Measurements from ENCODE around the gene FAM209B. TPM values are rescaled to one million over a fixed set of nuclear protein-coding genes. Genes with fewer than 3 reads are reported as not detected.
"Not testable (repeated sequence)": the region's sequence is repeated elsewhere in the genome, so short reads cannot be mapped to it uniquely, and the experiment has no call there.

Gene FAM209B
- total and polyA plus RNA-seq, 2 donors: 0.42 to 3.3 TPM

DNA sequence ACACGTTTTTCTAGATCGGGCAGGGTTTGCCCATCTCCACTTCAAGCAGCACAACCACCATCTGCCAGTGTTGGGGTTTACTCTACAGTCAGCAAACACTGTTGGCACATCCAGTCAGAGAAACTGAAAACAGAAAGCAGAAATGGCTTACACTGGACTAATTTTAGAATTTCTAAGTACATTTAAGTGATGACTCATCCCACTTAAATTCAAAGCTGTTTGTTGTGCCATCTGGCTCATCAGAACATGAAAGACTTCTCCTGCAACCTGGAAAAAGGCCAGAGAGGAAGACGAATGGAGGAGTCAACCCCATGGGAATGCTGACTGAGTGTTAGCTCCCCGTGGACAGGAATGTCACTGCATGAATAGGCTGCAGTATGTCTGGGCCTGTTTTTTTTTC is 21.8 kb downstream of the FAM209B start:
- Histone ChIP-seq H3K9me3 (ENCODE audit: control insufficient read depth in 2 of 2, insufficient read depth in 1 of 2, low read length in 1 of 2) (no peaks in the 10 kb centered on the region), H3K4me3 (ENCODE audit: low read length in 2 of 2) (no peak overlapping the region), H3K27me3 (ENCODE audit: control insufficient read depth in 2 of 2, insufficient read depth in 1 of 2, low read length in 1 of 2) (peaks cover 0 to 2% of the 10 kb centered on the region in 2 donors), H3K4me1 (ENCODE audit: control insufficient read depth in 2 of 2, insufficient read depth in 2 of 2, low read length in 2 of 2) (no peaks in the 10 kb centered on the region), H3K27ac (ENCODE audit: low read depth in 1 of 2, low read length in 1 of 2) (no peak overlapping the region), H3K36me3 (ENCODE audit: control insufficient read depth in 2 of 2, insufficient read depth in 2 of 2, low read length in 1 of 2) (no peaks in the 10 kb centered on the region)
- 1% methylated on average over 4 of the region's 4 CpGs for WGBS
- peak in 2 of 9 donors; percentile 13 to 27 for DNase-seq (ENCODE audit: low read depth in 6 of 9, low spot score in 9 of 9)

DNA sequence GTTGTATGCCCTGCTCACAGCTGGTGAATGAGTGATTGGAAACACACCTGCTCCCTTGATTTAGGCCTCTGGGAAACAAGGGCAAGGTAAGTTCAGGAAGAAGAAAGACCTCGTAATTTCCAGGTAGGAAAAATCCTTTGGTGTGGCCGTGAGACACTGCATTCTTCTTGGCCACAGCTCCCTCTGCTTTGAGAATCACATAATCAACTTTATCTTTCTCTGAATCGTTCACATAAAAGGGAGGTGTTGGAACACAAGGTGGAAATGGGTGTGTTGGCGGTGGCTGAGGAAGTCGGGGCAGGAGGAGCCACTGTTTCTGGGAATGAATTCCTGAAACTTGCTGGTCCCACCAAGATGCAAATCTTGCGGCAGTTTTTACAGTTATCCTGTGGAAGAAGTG is 25.9 kb downstream of the FAM209B start:
- Histone ChIP-seq H3K9me3 (ENCODE audit: control insufficient read depth in 2 of 2, insufficient read depth in 1 of 2, low read length in 1 of 2) (no peaks in the 10 kb centered on the region), H3K27me3 (ENCODE audit: control insufficient read depth in 2 of 2, insufficient read depth in 1 of 2, low read length in 1 of 2) (no peaks in the 10 kb centered on the region), H3K27ac (ENCODE audit: low read depth in 1 of 2, low read length in 1 of 2) (no peak overlapping the region), H3K4me3 (ENCODE audit: low read length in 2 of 2) (no peak overlapping the region), H3K36me3 (ENCODE audit: control insufficient read depth in 2 of 2, insufficient read depth in 2 of 2, low read length in 1 of 2) (no peaks in the 10 kb centered on the region), H3K4me1 (ENCODE audit: control insufficient read depth in 2 of 2, insufficient read depth in 2 of 2, low read length in 2 of 2) (no peaks in the 10 kb centered on the region)
- WGBS: 86% methylated on average over 6 of the region's 6 CpGs
- DNase-seq (ENCODE audit: low read depth in 6 of 9, low spot score in 9 of 9): no peak

DNA sequence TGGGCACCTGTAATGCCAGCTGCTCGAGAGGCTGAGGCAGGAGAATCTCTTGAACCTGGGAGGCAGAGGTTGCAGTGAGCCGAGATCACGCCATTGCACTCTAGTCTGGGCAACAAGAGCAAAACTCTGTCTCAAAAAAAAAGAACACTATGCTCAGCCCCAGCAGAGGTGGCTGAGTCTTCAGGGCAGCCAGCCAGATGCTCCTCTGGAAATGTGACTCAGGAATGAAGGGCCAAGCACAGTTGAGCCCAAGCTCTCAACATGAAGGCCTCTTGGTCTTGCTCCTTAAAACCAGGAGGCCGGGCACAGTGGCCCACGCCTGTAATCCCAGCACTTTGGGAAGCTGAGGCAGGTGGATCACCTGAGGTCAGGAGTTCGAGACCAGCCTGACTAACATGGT is 31.5 kb downstream of the FAM209B start:
- H3K27ac ChIP-seq (ENCODE audit: low read depth in 1 of 2, low read length in 1 of 2); H3K9me3 ChIP-seq (ENCODE audit: control insufficient read depth in 2 of 2, insufficient read depth in 1 of 2, low read length in 1 of 2); H3K27me3 ChIP-seq (ENCODE audit: control insufficient read depth in 2 of 2, insufficient read depth in 1 of 2, low read length in 1 of 2); H3K4me3 ChIP-seq (ENCODE audit: low read length in 2 of 2); DNase-seq (ENCODE audit: low read depth in 6 of 9, low spot score in 9 of 9); H3K36me3 ChIP-seq (ENCODE audit: control insufficient read depth in 2 of 2, insufficient read depth in 2 of 2, low read length in 1 of 2); H3K4me1 ChIP-seq (ENCODE audit: control insufficient read depth in 2 of 2, insufficient read depth in 2 of 2, low read length in 2 of 2): not testable (repeated sequence)
- WGBS: 90% methylated on average over 6 of the region's 6 CpGs

DNA sequence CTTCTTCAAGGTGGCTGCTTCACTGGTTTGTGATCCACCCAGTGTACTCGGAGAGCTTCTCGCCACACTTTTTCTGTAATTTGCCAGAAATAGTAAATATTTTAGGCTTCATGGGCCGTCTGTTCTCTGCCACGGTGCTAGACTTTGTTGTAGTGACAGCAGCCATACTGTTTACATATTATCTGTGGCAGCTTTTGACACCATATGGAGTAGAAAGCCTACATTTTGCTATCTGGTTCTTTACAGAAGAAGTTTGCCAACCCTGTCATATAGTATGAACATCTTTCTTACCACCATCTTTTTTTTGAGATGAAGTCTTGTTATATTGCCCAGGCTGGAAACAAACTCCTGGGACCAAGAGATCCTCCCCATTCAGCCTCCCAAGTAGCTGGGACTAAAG is 32.5 kb downstream of the FAM209B start:
- H3K4me1 ChIP-seq (ENCODE audit: control insufficient read depth in 2 of 2, insufficient read depth in 2 of 2, low read length in 2 of 2): no peaks in the 10 kb centered on the region
- no peak for DNase-seq (ENCODE audit: low read depth in 6 of 9, low spot score in 9 of 9)
- no peaks in the 10 kb centered on the region for H3K27me3 ChIP-seq (ENCODE audit: control insufficient read depth in 2 of 2, insufficient read depth in 1 of 2, low read length in 1 of 2)
- 90% methylated on average over 4 of the region's 4 CpGs for WGBS
- H3K4me3 ChIP-seq (ENCODE audit: low read length in 2 of 2): no peak overlapping the region
- no peaks in the 10 kb centered on the region for H3K36me3 ChIP-seq (ENCODE audit: control insufficient read depth in 2 of 2, insufficient read depth in 2 of 2, low read length in 1 of 2)
- H3K27ac ChIP-seq (ENCODE audit: low read depth in 1 of 2, low read length in 1 of 2): no peak overlapping the region
- no peaks in the 10 kb centered on the region for H3K9me3 ChIP-seq (ENCODE audit: control insufficient read depth in 2 of 2, insufficient read depth in 1 of 2, low read length in 1 of 2)

DNA sequence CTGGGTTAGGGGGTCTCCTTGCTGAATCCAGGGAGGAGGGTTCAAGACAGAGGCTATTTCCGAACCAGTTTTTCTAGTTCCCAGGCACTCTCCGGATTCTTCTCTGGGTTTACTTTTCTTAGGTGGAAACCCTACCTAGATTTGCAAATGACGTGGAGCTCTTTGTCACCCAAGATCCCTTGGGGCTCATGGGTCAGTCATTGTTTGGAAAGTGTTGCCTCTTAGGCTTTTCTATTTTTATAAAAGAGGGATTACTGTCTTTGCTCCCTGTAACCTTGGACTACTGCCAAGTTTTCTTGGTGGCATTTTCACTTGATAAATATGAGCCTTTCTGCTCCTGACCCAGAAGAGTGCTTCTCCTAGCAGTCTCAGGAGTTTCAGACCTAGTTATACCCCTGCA is 33.6 kb downstream of the FAM209B start:
- H3K27ac ChIP-seq (ENCODE audit: low read depth in 1 of 2, low read length in 1 of 2): no peak overlapping the region
- H3K4me3 ChIP-seq (ENCODE audit: low read length in 2 of 2): no peak overlapping the region
- no peaks in the 10 kb centered on the region for H3K4me1 ChIP-seq (ENCODE audit: control insufficient read depth in 2 of 2, insufficient read depth in 2 of 2, low read length in 2 of 2)
- H3K9me3 ChIP-seq (ENCODE audit: control insufficient read depth in 2 of 2, insufficient read depth in 1 of 2, low read length in 1 of 2): no peaks in the 10 kb centered on the region
- no peaks in the 10 kb centered on the region for H3K27me3 ChIP-seq (ENCODE audit: control insufficient read depth in 2 of 2, insufficient read depth in 1 of 2, low read length in 1 of 2)
- DNase-seq (ENCODE audit: low read depth in 6 of 9, low spot score in 9 of 9): no peak
- H3K36me3 ChIP-seq (ENCODE audit: control insufficient read depth in 2 of 2, insufficient read depth in 2 of 2, low read length in 1 of 2): no peaks in the 10 kb centered on the region
- WGBS: 93% methylated on average over 3 of the region's 3 CpGs

DNA sequence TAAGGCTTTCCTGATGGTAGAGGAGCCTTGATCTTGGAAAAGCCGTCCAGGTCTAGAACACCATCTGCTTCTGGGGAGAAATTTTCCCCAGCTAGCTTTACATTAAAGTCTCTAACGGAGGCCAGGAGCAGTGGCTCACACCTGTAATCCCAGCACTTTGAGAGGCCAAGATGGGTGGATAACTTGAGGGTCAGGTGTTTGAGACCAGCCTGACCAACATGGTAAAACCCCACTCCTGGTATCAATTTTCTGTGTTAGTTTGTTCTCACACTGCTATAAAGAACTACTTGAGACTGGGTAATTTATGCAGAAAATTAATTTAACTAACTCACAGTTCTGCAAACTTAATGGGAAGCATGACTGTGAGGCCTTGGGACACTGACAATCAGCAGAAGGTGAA is 37.8 kb downstream of the FAM209B start:
- H3K27ac ChIP-seq (ENCODE audit: low read depth in 1 of 2, low read length in 1 of 2): no peak overlapping the region
- no peaks in the 10 kb centered on the region for H3K36me3 ChIP-seq (ENCODE audit: control insufficient read depth in 2 of 2, insufficient read depth in 2 of 2, low read length in 1 of 2)
- H3K9me3 ChIP-seq (ENCODE audit: control insufficient read depth in 2 of 2, insufficient read depth in 1 of 2, low read length in 1 of 2): no peaks in the 10 kb centered on the region
- no peak overlapping the region for H3K4me3 ChIP-seq (ENCODE audit: low read length in 2 of 2)
- H3K4me1 ChIP-seq (ENCODE audit: control insufficient read depth in 2 of 2, insufficient read depth in 2 of 2, low read length in 2 of 2): no peaks in the 10 kb centered on the region
- H3K27me3 ChIP-seq (ENCODE audit: control insufficient read depth in 2 of 2, insufficient read depth in 1 of 2, low read length in 1 of 2): no peaks in the 10 kb centered on the region
- whole genome bisulfite sequencing: 1% methylated on average over 2 of the region's 2 CpGs
- DNase-seq (ENCODE audit: low read depth in 6 of 9, low spot score in 9 of 9): no peak

DNA sequence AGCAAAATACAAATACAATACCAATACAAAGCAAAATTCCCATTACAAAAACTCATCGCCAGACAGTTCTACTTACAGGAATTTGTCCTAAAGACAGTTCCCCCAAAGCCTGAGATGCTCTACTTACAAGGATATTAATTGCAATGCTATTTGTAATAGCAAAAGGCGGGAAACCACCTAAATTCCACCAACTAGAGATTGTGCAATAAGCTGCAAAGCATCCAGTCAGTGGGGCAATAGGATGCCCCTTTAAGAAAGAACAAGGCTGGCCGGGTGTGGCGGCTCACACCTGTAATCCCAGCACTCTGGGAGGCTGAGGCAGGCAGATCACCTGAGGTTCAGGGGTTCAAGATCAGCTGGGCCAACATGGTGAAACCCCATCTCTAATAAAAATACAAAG is 39.1 kb downstream of the FAM209B start:
- Histone ChIP-seq H3K4me1 (ENCODE audit: control insufficient read depth in 2 of 2, insufficient read depth in 2 of 2, low read length in 2 of 2) (no peaks in the 10 kb centered on the region), H3K36me3 (ENCODE audit: control insufficient read depth in 2 of 2, insufficient read depth in 2 of 2, low read length in 1 of 2) (no peaks in the 10 kb centered on the region), H3K27me3 (ENCODE audit: control insufficient read depth in 2 of 2, insufficient read depth in 1 of 2, low read length in 1 of 2) (no peaks in the 10 kb centered on the region), H3K27ac (ENCODE audit: low read depth in 1 of 2, low read length in 1 of 2) (no peak overlapping the region), H3K9me3 (ENCODE audit: control insufficient read depth in 2 of 2, insufficient read depth in 1 of 2, low read length in 1 of 2) (no peaks in the 10 kb centered on the region), H3K4me3 (ENCODE audit: low read length in 2 of 2) (no peak overlapping the region)
- DNase-seq (ENCODE audit: low read depth in 6 of 9, low spot score in 9 of 9): no peak
- 89% methylated on average over 4 of the region's 4 CpGs for WGBS

DNA sequence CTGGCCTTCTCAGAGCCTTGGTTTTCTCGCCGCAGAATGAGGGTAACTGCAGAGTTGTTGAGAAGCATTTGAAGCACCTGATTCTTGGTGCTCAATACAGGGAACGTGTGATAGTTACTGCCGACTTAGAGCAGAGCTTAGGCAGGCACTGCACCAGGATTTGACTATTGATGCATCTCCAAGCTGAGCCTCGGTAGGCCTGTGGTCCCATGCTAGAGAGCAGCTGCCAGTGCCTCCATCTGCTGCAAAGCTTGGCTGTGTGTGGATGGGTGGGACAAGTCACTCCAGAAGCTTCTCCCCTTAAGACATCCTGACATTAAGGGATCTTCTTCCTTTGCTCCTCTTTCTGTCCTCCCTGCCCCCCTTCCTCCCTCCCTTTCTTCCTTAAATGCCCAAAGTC is 40.9 kb downstream of the FAM209B start:
- WGBS: 93% methylated on average over 5 of the region's 5 CpGs
- Histone ChIP-seq H3K4me1 (ENCODE audit: control insufficient read depth in 2 of 2, insufficient read depth in 2 of 2, low read length in 2 of 2) (no peaks in the 10 kb centered on the region), H3K27me3 (ENCODE audit: control insufficient read depth in 2 of 2, insufficient read depth in 1 of 2, low read length in 1 of 2) (no peaks in the 10 kb centered on the region), H3K27ac (ENCODE audit: low read depth in 1 of 2, low read length in 1 of 2) (no peak overlapping the region), H3K9me3 (ENCODE audit: control insufficient read depth in 2 of 2, insufficient read depth in 1 of 2, low read length in 1 of 2) (no peaks in the 10 kb centered on the region), H3K4me3 (ENCODE audit: low read length in 2 of 2) (no peak overlapping the region), H3K36me3 (ENCODE audit: control insufficient read depth in 2 of 2, insufficient read depth in 2 of 2, low read length in 1 of 2) (no peaks in the 10 kb centered on the region)
- DNase-seq (ENCODE audit: low read depth in 6 of 9, low spot score in 9 of 9): no peak

DNA sequence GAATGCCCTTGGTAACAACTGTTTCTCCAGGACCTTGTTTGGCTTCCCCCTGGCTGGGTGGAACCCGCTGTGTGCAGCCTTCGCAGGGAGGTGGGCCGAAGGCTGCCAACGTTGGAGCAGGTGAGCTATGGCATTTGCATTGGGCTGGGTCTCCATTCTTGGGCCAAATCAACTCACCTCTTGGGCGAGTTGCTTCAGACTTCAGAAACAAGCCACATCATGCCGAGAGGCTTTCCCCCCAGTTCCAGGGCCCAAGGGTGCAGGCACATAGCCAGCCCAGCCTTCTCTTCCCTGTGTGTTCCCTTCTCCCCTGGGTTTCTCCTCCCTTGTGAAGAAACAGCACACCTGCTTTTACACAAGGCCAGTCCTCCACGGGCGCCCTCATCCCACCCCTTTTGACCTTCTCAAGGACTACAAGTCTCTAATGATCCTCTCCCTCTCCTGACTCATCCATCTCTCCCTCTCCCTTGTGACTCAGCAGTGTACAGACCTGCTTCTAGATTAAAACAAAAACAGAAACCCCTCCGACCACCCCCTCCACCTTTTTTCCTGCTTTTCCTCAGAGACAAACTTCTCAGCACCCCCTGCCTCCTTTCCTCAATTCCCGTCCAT is 41.6 kb downstream of the FAM209B start:
- Histone ChIP-seq H3K4me1 (ENCODE audit: control insufficient read depth in 2 of 2, insufficient read depth in 2 of 2, low read length in 2 of 2) (no peaks in the 10 kb centered on the region), H3K9me3 (ENCODE audit: control insufficient read depth in 2 of 2, insufficient read depth in 1 of 2, low read length in 1 of 2) (no peaks in the 10 kb centered on the region), H3K27me3 (ENCODE audit: control insufficient read depth in 2 of 2, insufficient read depth in 1 of 2, low read length in 1 of 2) (no peaks in the 10 kb centered on the region), H3K27ac (ENCODE audit: low read depth in 1 of 2, low read length in 1 of 2) (no peak overlapping the region), H3K4me3 (ENCODE audit: low read length in 2 of 2) (no peak overlapping the region), H3K36me3 (ENCODE audit: control insufficient read depth in 2 of 2, insufficient read depth in 2 of 2, low read length in 1 of 2) (no peaks in the 10 kb centered on the region)
- 86% methylated on average over 10 of the region's 10 CpGs for WGBS
- no peak for DNase-seq (ENCODE audit: low read depth in 6 of 9, low spot score in 9 of 9)

DNA sequence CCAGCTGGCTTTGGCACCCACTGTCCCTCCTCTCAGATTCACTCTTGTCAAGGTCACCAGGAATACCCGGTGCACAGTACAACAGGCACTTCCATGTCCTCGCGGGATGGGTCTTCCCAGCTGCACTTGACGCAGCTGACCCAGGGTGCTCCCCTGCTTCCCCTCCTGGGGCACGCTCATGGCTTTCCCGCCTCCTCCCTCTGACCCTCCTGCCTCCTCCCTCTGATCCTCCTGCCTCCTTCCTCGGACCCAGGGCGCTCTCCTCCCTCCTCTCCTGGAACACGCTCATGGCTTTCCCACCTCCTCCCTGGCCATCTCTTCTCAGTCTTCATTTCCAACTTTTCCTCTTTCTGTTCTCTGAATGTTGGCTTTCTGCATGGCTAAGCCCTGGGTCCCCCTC is 42.1 kb downstream of the FAM209B start:
- no peak overlapping the region for H3K4me3 ChIP-seq (ENCODE audit: low read length in 2 of 2)
- no peak for DNase-seq (ENCODE audit: low read depth in 6 of 9, low spot score in 9 of 9)
- no peaks in the 10 kb centered on the region for H3K9me3 ChIP-seq (ENCODE audit: control insufficient read depth in 2 of 2, insufficient read depth in 1 of 2, low read length in 1 of 2)
- no peak overlapping the region for H3K27ac ChIP-seq (ENCODE audit: low read depth in 1 of 2, low read length in 1 of 2)
- H3K4me1 ChIP-seq (ENCODE audit: control insufficient read depth in 2 of 2, insufficient read depth in 2 of 2, low read length in 2 of 2): no peaks in the 10 kb centered on the region
- no peaks in the 10 kb centered on the region for H3K27me3 ChIP-seq (ENCODE audit: control insufficient read depth in 2 of 2, insufficient read depth in 1 of 2, low read length in 1 of 2)
- WGBS: 88% methylated on average over 9 of the region's 9 CpGs
- H3K36me3 ChIP-seq (ENCODE audit: control insufficient read depth in 2 of 2, insufficient read depth in 2 of 2, low read length in 1 of 2): no peaks in the 10 kb centered on the region
